Ramos (cell line): ENCODE measurements around the gene PAK4.

Experiments used
- in situ Hi-C: fragments of 300-500 bp; cut with MboI; formaldehyde crosslinking; loops from one replicate; pipeline ENCODE4 v1.14.3; 2022; ENCODE audit warnings: low sequenced_read_pairs; ENCODE audit not compliant: unreplicated experiment

Gene PAK4

DNA sequence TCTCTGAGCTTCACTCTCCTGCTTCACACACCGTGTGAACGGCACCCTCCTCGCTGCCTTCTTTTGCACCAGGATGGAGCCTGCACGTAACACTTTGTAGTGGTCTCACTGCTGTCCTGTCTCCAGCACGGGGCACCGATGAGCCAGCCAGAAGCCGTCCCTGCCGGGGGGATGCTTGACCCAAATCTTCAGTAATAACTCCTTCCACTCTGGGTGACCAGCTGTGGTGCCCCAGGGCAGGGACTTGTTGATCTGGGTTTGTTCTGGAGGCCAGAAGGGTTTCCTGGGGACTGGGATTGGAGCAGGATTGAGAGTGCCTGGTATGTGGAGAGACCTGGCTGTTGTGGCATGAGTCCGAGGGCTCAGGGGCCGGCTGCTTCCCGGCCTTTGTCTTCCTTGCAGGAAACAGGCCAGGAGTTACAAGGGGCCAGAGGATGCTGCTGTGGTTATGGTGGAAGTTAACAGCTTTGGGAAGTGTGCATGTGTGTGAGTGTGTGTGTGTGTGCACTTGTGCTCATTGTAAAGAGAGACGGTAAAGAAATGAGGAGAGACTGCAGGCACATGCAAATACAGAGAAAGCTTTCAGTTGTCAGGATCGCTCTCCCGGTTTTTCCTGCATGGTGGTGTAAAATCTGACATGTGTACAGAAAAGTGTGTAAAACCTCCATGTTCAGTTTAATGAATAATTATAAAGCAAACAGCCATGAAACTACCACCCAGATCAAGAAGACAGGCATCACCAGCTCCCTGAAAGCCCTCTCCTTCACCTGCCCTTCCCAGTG, 18.9 kb downstream of the PAK4 start:
- in situ Hi-C loops: no loop called here

GRCh38 chr19:39145180-39145953, 19.8 kb downstream of the PAK4 start:
- in situ Hi-C loops: no loop called here

GRCh38 chr19:39146091-39146490, 20.5 kb downstream of the PAK4 start:
- in situ Hi-C loops: no loop called here

DNA sequence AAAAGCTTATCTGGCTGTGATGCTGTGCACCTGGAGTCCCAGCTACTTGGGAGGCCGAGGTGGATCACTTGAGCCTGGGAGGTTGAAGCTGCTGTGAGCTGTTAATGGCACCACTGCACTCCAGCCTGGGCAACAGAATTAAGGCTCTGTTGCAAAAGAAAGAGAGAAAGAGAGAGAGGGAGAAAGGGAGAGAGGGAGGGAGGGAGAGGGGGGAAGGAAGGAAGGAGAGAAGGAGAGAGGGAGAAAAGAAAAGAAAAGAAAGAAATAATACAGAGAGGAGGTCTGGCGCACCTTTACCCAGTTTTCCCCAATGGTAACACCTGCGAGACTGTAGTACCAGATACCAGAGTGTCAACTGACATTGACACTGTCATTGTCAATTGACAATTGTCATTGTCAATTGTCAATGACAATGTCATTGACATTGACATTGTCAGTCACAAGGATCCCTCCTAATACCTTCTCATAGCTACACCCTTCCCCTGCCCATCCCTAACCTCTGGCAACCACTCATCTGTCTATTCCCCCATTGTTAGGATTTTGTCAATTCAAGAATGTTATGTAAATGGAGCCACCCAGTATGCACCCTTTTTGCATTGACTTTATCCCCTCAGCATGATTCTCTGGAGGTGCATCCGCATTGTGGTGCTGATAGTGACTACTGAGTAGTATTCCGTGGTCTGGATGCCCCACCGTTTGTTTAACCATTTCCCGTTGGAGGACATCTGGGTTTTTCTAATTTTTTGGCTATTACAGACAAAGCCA, 21.3 kb downstream of the PAK4 start:
- in situ Hi-C loops: no loop called here

- in situ Hi-C loops: no loop called here
Measured at GRCh38 chr19:39147480-39147879, 21.9 kb downstream of the PAK4 start.

- in situ Hi-C loops: no loop called here
Measured at GRCh38 chr19:39148939-39149529, 23.4 kb downstream of the PAK4 start.

DNA sequence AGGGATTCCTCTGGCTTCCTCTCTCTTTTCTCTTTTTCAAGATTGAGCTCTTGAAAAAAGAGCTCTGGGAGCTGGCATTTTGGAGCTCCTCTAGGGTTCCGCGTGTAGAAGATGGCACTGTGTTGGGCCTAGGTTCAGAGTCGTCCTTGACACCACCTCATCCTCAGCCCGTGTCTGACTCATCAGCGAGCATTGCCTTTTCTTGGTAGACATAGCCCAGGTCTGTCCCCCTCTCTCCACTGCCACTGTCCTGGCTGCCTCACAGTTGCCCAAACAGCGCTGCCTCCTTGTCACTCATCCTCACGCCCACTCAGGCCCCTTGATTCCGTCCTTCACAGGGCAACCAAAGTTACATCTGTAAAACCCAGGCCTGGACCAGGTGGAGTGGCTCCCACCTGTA, 24.6 kb downstream of the PAK4 start:
- in situ Hi-C loops: no loop called here

- in situ Hi-C loops: no loop called here
Measured at GRCh38 chr19:39150807-39151600, 25.4 kb downstream of the PAK4 start.

GRCh38 chr19:39152066-39152465, 26.5 kb downstream of the PAK4 start:
- in situ Hi-C loops: no loop called here

- in situ Hi-C loops: no loop called here
Measured at GRCh38 chr19:39154100-39154628, 28.6 kb downstream of the PAK4 start.

GRCh38 chr19:39154629-39155100, 29.1 kb downstream of the PAK4 start:
- in situ Hi-C loops: no loop called here

DNA sequence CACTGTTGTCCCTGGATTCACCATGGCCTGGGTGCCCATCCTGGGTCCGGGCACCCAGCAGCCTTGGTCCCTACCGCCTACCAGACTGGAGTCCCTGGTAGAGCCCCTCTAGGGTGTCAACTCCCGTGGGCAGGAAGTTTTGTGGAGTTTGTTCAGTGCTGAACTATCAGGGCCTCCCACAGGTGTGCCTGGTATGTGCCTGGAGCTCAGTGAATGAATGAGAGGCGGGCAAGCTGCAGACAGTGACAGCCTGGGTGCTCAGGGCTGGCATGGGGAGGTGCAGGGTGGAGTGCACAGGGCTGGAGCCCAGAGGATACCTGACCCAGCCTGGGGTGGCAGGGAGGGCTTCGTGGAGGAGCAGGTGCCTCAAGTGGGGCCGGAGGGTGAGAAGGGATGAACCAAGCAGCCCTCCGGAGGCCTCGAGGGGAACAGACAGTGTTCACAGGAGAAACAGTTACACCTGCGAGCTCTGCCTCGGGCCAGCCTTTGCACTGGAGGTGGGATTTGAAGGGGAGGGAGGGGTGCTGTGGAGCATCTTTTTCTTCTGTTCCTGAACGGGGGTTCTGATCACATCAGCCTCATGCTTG, 29.6 kb downstream of the PAK4 start:
- in situ Hi-C loops: no loop called here

- in situ Hi-C loops: no loop called here
Measured at GRCh38 chr19:39155741-39156140, 30.2 kb downstream of the PAK4 start.

DNA sequence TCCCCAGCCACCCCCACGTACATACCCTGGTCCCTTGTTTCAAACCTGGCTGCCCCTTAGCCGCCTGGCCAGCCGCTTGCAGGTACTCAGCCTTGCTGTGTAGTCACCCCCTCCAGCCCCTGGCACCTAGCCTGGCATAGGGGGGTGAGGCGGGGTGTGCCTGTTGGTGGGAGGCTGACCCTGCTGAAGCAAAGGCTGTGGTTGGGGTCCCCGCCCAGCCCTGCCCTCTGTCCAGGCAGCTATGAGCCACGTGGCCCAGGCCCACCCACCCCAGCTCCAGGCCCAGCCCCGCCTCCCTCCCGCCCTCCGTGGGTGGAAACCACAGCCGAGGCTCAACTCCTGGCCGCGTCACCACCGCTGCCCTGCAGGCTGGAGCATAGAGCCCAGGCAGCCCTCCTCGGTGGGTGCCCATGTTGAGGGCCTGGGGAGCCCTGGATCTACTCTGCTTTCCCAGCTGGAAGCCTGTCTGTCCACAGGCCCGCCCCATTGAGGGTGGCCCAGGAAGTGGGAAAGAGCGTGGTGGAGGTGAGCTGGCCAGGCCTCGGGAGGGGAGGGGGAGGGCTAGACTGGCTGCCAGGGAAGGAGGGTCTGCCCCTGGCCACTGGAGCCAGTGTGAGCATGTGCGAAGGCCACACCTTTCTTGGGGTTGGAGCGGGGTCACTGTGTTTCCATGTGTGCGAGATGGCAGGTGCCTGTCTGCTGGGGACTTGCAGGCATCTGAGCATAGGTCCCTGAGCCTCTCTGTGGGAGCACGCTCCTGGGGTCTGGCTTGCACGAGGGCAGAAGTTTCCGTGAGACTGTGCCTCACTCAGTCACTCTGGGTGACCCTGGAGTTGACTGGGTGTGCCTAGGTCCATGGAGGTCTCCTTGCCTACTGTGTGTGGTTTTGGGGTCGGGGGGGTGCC, 31.0 kb downstream of the PAK4 start:
- in situ Hi-C loops: no loop called here

DNA sequence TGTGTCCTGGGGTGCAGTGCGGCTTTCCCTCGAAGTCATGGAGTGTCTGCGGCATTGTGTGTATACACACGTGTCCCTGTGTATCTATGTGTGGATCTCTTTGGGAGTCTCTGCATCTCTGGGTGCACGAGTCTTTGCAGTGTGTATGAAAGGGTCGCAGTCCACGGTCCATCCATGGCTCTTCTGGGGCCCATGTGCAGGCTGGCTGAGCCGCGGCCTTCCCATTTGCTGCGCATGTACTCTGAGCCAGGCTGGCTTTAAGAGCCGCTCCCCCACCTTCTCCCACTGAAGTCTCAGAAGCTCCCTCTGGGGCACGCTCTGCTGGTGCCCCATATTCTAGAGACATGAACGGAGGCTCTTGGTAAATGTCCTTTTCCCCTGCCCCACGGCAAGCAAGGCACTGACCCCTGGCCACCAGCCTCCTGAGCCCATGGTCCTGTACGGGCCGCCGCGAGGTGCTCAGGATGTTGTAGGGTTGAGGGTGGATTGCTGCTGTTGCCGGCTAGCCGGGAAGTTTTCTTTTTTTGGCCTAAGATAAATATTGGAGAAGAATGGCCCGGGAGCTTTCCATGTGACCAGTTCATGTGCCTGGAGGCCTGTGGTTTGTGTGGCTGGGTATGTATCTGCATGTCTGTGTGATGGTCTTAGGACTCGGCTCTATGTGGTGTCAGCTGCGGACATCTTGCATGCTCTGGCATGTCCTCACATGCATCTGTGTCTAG, 31.9 kb downstream of the PAK4 start:
- in situ Hi-C loops: no loop called here

- in situ Hi-C loops: no loop called here
Measured at GRCh38 chr19:39157997-39158389, 32.4 kb downstream of the PAK4 start.

DNA sequence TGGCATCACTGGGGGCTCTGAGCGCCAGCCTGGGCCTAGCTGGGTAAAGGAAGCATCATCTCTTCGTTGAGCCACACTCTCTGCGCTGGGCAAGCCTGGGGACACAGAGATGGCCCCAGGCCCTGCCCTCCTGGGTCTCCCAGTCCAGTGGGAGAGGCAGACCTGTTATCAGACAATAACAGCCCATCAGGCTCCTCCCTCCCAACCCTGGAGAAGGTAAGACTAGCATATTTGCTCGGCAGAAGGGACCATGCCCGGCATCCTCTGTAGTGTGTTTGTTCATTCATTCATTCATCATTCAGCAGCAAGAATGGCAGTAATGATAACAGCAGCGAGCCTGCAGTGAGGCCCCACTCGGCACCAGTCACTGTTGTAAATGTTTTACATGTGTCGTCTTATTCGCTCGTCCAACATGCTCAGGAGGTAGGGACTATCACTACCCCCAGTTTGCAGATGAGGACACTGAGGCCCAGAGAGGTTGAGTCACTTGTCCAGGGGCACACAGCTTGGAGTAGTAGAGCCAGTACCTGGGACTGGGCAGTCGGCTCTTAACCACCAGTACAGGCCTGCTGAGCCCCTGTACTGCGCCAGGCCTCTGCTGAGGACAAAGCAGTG, 33.2 kb downstream of the PAK4 start:
- in situ Hi-C loops: no loop called here
